HG03095 (cell line): ENCODE data around the gene SLC44A4.
"Not testable (repeated sequence)": the region's sequence is repeated elsewhere in the genome, so short reads cannot be mapped to it uniquely, and the experiment has no call there.

Experiments used
- ATAC-seq: cut with Tn5 transposase; IDR thresholded peaks from one replicate; pipeline ENCODE4 v1.9.1; 2021; ENCODE audit warnings: moderate library complexity; ENCODE audit not compliant: unreplicated experiment

SLC44A4 gene

DNA sequence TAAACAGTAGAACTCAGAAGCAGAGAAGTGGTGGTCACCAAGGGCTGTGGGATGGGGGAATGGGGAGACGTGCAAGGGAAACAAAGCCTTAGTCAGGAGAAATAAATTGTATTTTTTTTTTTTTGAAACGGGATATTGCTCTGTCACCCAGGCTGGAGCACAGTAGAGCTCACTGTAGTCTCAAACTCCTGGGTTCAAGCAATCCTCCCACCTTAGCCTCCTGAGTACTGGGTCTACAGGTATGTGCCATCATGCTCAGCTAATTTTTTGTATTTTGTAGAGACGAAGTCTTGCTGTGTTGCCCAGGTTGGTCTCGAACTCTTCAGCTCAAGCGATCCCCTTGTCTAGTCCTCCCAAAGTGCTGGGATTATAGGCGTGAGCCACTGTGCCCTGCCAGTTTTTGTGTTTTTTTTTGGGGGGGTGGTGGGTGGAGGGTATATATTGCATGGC lies 47.9 kb downstream of the SLC44A4 start:
- ATAC-seq: no peak

DNA sequence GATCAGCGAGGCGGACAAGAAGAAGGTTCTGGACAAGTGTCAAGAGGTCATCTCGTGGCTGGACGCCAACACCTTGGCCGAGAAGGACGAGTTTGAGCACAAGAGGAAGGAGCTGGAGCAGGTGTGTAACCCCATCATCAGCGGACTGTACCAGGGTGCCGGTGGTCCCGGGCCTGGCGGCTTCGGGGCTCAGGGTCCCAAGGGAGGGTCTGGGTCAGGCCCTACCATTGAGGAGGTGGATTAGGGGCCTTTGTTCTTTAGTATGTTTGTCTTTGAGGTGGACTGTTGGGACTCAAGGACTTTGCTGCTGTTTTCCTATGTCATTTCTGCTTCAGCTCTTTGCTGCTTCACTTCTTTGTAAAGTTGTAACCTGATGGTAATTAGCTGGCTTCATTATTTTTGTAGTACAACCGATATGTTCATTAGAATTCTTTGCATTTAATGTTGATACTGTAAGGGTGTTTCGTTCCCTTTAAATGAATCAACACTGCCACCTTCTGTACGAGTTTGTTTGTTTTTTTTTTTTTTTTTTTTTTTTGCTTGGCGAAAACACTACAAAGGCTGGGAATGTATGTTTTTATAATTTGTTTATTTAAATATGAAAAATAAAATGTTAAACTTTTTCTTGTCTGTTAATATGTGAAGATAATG lies 49.0 kb downstream of the SLC44A4 start:
- no peak for ATAC-seq

DNA sequence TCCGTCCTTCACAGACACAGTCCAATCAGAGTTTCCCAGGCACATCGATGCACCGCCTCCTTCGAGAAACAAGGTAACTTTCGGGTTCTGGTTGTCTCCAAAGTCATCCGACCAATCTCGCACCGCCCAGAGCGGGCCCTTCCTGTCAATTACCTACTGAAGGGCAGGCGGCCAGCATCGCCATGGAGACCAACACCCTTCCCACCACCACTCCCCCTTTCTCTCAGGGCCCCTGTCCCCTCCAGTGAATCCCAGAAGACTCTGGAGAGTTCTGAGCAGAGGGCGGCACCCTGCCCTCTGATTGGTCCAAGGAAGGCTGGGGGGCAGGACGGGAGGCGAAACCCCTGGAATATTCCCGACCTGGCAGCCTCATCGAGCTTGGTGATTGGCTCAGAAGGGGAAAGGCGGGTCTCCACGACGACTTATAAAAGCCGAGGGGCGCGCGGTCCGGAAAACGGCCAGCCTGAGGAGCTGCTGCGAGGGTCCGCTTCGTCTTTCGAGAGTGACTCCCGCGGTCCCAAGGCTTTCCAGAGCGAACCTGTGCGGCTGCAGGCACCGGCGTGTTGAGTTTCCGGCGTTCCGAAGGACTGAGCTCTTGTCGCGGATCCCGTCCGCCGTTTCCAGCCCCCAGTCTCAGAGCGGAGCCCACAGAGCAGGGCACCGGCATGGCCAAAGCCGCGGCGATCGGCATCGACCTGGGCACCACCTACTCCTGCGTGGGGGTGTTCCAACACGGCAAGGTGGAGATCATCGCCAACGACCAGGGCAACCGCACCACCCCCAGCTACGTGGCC lies 51.3 kb downstream of the SLC44A4 start, which contains the start of gene HSPA1B:
HSPA1B (plus strand) TSS at position 453 of the 794 bp plus-strand sequence; CDS start at position 666, 213 bp downstream.
- ATAC-seq: peak; percentile 59

DNA sequence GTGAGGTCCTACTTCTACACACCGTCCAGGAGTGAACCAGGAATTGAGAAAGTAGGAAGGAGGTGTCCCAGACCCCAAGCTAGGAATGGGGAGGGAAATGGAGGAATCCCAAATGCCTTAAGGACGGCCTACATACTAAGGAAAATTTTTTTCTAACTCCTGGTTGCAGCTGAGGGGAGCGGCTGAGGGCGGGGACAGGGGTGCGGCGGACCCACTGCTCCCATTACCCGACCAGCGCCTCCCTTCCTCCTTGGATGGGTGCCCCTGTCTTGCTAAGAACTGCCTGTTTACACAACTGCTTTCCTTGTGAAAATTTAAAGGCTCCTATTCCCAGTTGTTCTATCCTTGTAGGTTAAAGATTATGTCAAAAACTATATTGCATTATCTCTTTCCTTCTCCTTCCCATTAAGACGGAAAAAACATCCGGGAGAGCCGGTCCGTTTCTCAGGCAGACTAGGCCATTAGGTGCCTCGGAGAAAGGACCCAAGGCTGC lies 52.0 kb downstream of the SLC44A4 start:
- ATAC-seq: no peak

DNA sequence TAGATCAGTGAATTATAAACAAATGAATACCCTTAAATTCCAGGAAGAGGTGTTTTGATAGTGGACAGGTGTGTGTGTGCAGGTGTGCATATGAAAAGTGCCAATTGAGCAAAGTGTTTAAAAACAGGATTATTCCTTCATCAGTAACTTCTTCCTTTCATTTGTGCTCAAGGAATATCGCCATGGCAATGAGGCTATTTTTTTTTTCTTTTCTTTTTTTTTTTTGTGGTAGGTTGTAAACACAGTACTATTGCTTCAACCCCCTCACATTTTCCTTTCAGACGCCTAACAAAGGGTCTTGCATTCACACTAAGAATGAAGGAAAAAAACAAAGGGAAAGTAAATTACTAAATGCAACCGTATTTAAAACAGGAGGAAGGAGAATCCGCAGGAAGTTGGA lies 53.2 kb downstream of the SLC44A4 start:
- no peak for ATAC-seq

DNA sequence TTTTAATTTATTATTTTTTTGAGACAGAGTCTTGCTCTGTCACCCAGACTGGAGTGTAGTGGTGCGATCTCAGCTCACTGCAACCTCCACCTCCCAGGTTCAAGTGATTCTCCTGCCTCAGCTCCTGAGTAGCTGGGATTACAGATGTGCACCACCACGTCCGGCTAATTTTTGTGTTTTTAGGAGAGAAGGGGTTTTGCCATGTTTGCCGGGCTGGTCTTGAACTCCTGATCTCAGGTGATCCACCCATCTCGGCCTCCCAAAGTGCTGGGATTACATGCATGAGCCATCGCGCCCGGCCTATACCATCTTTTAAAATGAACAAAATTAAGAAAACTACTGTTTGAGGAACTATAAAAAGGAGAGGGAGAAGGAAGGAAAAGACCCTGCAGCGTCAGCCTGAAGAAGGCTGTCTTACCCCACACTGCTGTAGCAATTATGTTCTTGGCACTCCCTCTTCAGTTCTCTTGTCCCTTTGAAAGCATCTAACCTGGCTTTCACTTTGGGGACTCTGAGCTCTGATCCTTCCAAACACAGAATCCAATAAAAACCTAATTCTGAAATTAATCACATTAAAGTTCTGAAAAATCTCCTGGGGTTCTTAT lies 55.1 kb downstream of the SLC44A4 start:
- not testable (repeated sequence) for ATAC-seq

DNA sequence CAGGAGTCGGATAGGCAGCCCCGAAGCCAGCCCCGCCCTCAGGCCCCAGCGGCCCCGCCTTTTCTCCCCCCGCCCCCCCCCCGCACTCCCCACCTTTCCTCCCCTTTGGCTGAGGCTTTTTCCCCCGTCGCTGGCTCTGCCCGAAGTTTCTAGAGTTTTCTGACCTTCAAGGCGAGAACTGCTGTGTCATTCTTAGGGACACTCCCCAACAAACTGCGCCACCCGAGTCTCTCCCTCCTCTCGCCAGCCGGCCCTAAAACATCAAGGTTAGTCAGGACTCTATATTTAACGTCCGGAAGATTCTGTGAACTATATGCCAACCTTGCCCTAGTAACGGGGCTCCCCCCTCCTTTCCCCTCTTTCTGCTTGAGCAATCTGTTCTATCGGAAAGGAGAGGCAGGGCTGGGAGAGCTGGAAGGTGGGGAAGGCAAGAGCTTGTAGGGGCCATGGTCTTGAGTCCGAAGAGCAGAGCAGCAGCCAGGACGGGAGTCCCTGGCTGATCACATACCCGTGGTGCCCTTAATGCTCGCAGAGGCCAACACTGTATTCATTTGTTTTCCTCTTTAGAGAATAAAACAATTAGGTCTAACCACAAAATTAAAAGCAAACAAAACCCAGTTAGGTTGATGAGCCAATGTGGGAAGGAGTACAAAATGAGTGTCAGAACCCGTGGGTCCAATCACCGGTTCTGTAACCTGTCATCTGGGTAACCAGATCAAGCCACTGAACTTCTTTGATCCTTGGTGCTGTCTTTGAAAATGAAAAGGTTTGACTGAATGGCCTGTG lies 56.6 kb downstream of the SLC44A4 start:
- no peak for ATAC-seq

DNA sequence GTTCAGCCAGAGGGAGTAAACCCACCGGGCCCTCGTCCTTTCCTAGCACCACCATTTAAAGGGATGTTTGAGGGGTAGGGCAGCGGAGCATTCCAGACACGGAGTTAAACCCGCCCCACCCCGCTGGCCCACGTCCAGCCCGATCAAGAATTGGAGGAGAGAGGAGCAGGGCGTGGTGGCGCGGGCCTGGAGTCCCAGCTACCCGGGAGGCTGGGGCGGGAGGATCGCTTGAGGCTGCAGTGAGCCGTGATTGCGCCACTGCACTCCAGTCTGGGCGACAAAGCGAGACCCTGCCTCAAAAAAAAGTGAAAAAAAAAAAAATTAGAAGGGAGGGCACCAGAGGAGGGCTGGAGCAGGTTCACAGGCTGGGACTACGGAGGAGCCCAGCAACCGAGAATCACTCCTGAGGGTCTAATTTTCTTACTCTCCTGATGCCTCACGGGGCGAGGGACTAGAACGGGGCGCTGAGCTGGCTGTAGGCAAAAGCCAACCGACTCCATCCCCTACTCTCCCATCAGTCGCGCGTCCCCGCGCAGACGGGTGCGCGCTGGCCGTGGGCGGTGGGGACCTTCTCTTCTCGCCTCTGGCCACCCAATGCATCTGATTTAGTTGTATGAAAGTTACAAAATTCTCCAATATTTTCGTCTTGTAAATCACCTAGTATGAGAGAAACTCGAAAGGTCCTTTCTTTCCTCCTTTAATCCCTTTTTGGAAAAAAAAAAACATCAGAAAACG lies 57.3 kb downstream of the SLC44A4 start:
- ATAC-seq: peak; percentile 39

DNA sequence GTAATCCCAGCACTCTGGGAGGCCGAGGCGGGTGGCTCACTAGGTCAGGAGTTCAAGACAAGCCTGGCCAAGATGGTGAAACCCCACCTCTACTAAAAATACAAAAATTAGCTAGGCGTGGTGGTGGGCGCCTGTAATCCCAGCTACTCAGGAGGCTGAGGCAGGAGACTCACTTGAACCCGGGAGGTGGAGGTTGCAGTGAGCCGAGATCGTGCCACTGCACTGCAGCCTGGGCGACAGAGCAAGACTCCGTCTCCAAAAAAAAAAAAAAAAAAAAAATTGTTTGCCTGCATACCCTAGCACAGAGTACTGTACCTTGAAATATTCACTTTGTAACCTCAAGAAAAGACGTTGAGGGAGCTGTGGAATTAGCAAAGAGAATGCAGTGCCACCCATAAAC lies 58.4 kb downstream of the SLC44A4 start:
- not testable (repeated sequence) for ATAC-seq

DNA sequence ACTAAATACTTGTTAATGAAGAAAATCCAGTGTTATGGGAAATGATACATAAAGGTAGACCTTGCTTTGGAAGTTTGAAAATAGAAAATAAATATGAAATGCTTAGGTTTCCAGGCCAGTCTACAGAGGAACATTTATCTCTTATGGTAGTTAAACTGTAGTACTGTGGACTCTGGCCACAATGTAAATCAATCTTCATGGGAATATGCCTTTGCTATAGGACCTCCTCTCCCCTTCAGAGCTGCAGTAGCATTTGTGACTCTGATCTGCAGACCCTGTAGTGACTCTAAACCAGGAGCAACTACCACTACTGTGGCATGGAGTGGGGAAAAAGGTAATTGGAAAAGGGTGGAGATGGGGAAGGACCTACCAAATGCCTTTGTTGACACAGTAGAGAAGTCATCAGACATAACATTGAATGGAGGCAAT lies 58.9 kb downstream of the SLC44A4 start:
- no peak for ATAC-seq

DNA sequence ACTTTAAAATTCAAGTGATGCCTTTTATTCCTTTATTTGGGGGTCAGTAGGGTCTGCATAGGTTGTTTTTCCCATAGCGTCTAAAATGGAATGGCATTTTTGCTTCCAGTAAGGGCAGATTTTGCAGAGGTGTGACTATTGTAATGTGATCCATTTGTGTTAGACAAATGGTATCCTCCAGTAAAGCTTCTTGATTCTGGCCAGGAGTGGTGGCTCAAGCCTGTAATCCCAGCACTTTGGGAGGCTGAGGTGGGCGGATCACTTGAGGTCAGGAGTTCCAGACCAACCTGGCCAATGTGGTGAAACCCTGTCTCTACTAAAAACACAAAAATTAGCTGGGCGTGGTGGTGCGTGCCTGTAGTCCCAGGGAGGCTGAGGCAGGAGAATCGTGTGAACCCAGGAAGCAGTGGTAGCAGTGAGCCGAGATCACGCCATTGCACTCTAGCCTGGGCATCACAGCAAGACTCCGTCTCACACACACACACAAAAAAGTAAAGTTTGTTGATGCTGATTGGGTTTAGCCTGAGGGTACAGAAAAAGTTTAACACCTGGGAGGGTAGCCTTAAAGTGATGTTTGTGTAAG lies 60.8 kb downstream of the SLC44A4 start:
- not testable (repeated sequence) for ATAC-seq

DNA sequence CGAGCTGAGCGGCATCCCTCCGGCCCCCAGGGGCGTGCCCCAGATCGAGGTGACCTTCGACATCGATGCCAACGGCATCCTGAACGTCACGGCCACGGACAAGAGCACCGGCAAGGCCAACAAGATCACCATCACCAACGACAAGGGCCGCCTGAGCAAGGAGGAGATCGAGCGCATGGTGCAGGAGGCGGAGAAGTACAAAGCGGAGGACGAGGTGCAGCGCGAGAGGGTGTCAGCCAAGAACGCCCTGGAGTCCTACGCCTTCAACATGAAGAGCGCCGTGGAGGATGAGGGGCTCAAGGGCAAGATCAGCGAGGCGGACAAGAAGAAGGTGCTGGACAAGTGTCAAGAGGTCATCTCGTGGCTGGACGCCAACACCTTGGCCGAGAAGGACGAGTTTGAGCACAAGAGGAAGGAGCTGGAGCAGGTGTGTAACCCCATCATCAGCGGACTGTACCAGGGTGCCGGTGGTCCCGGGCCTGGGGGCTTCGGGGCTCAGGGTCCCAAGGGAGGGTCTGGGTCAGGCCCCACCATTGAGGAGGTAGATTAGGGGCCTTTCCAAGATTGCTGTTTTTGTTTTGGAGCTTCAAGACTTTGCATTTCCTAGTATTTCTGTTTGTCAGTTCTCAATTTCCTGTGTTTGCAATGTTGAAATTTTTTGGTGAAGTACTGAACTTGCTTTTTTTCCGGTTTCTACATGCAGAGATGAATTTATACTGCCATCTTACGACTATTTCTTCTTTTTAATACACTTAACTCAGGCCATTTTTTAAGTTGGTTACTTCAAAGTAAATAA lies 61.5 kb downstream of the SLC44A4 start:
- ATAC-seq: not testable (repeated sequence)

DNA sequence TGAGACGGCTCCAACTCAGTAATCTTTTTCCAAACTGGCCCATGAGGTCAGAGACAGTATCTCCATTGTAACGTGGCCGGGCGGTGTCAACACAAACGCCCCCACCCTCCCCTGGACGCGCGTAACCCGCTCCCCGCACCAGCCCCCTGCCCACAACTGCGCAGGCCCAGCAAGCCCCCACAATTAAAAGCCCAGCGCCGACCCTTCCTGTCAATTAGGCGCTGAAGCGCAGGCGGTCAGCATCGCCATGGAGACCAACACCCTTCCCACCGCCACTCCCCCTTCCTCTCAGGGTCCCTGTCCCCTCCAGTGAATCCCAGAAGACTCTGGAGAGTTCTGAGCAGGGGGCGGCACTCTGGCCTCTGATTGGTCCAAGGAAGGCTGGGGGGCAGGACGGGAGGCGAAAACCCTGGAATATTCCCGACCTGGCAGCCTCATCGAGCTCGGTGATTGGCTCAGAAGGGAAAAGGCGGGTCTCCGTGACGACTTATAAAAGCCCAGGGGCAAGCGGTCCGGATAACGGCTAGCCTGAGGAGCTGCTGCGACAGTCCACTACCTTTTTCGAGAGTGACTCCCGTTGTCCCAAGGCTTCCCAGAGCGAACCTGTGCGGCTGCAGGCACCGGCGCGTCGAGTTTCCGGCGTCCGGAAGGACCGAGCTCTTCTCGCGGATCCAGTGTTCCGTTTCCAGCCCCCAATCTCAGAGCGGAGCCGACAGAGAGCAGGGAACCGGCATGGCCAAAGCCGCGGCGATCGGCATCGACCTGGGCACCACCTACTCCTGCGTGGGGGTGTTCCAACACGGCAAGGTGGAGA lies 63.6 kb downstream of the SLC44A4 start, which contains the start of the genes HSPA1A and HSPA1L:
HSPA1A (plus strand) TSS at position 519 of the 814 bp plus-strand sequence; CDS start at position 733, 214 bp downstream.
HSPA1L (minus strand) TSS at position 259 of the 814 bp plus-strand sequence. CDS start 3,311 bp downstream, outside the sequence.
- ATAC-seq: no peak

DNA sequence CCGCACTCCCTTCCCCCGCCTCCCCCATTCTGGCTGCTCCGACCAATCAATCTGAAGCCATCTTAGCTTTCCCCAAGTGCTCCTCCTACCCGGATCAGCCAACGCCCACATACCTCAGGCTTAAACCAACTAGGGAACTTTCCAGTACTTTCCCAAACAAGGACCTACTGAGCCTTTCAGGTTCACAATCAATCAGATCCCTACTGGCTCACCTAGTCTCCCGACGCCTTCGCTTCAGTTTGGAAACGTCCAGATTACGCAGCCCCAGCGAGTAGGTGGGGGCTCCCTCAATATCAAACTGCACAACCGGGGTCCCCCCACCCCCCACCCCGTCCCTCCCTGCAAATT lies 64.1 kb downstream of the SLC44A4 start:
- no peak for ATAC-seq

DNA sequence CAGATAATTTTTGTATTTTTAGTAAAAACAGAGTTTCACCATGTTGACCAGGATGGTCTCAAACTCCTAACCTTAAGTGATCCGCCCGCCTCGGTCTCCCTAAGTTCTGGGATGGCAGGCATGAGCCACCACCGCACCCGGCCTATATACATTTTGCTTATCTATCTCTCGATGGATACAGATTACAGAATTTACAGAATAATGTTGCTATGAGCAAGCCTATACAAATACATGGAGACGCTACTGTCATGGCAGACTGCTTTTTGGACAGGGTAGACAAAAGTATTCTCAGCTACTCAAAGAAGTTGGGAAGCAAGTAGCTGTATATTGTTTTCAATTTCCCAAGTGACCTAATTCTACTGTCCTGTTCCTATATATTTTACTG lies 65.3 kb downstream of the SLC44A4 start:
- ATAC-seq: no peak
